GM18858 (cell line): ENCODE measurements around the gene KIF16B.

ENCODE experiments used
- ATAC-seq: cut with Tn5 transposase; IDR thresholded peaks from one replicate; pipeline ENCODE4 v1.9.1; 2021; ENCODE audit not compliant: unreplicated experiment

Gene KIF16B

GRCh38 chr20:16312998-16313397 is 260.2 kb downstream of the KIF16B start:
- no peak for ATAC-seq

GRCh38 chr20:16311756-16312155 is 261.5 kb downstream of the KIF16B start:
- ATAC-seq: no peak

GRCh38 chr20:16308754-16309153 is 264.5 kb downstream of the KIF16B start:
- no peak for ATAC-seq

GRCh38 chr20:16302818-16303217 is 270.4 kb downstream of the KIF16B start:
- no peak for ATAC-seq

- no peak for ATAC-seq
Observed at GRCh38 chr20:16301986-16302385, 271.3 kb downstream of the KIF16B start.

GRCh38 chr20:16299897-16300296 is 273.4 kb downstream of the KIF16B start:
- no peak for ATAC-seq

- no peak for ATAC-seq
Observed at GRCh38 chr20:16296931-16297330, 276.3 kb downstream of the KIF16B start.

GRCh38 chr20:16295534-16295933 is 277.7 kb downstream of the KIF16B start:
- ATAC-seq: no peak

- no peak for ATAC-seq
Observed at GRCh38 chr20:16293590-16293989, 279.7 kb downstream of the KIF16B start.

- no peak for ATAC-seq
Observed at GRCh38 chr20:16292226-16292880, 280.9 kb downstream of the KIF16B start.

GRCh38 chr20:16290358-16290757 is 282.9 kb downstream of the KIF16B start:
- no peak for ATAC-seq

GRCh38 chr20:16287776-16288175 is 285.5 kb downstream of the KIF16B start:
- ATAC-seq: no peak

- no peak for ATAC-seq
Observed at GRCh38 chr20:16286601-16287000, 286.6 kb downstream of the KIF16B start.

GRCh38 chr20:16284385-16285100 is 288.7 kb downstream of the KIF16B start:
- ATAC-seq: no peak

GRCh38 chr20:16283978-16284377 is 289.3 kb downstream of the KIF16B start:
- ATAC-seq: no peak

- no peak for ATAC-seq
Observed at GRCh38 chr20:16283307-16283706, 289.9 kb downstream of the KIF16B start.

GRCh38 chr20:16280219-16280618 is 293.0 kb downstream of the KIF16B start:
- ATAC-seq: no peak

GRCh38 chr20:16279320-16279719 is 293.9 kb downstream of the KIF16B start:
- ATAC-seq: no peak

- ATAC-seq: no peak
Observed at GRCh38 chr20:16273812-16274555, 299.3 kb downstream of the KIF16B start.

- ATAC-seq: no peak
Observed at GRCh38 chr20:16272780-16273360, 300.4 kb downstream of the KIF16B start.

GRCh38 chr20:16271450-16271849 is 301.8 kb downstream of the KIF16B start:
- ATAC-seq: no peak

- ATAC-seq: no peak
Observed at GRCh38 chr20:16270989-16271388, 302.3 kb downstream of the KIF16B start.
